NCI-H510A (cell line): ENCODE measurements around the gene ANKRD52.
A peak's percentile ranks its signal among the peaks of the same experiment; 100 is the strongest.
"Not testable (repeated sequence)": the region's sequence is repeated elsewhere in the genome, so short reads cannot be mapped to it uniquely, and the experiment has no call there.

Experiments used
- DNase-seq: peaks from one replicate; lab custom pipeline; 2025; lab: John Stamatoyannopoulos, UW

Gene ANKRD52

DNA sequence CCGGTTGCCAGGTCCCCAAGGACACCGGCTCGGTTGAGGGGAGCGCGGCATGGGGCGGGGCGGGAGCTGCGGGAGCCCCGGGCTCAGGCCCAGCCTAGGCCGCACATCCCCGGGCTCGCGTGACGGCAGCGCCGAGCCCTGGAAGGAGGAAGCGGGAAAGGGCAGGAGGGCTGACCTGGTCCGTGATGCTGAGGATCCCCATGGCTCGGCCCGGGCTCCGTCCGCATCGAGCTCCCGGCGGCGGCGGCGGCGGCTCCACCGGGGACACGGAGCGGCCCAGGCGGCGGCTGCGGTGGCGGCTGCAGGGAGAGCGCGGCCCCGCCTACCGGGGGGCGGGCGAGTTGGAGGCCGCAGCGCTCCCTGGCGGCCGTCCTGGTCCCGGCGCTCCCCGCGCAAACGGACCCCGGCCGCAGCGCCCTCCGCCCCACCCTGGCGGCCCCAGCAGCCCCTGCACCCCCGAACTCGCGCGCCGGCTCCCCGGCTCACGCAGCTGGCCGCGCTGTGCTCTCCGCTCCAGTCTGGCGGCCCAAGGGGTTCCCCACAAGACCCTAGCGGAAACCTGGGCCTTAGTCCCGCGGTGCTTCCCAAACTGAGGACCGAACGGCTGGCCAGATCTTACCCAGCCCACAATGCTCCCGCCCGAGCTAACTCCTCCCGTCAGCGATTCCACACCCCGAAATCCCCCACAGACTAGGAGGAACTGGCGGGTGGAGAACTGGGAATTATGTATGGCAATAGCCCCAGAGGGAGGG, at the start of gene ANKRD52:
Gene ANKRD52, minus strand, starts transcription at position 317 of the 752 bp plus-strand sequence. Its CDS starts 115 bp downstream, at position 202.
- DNase-seq, result peak; percentile 78

DNA sequence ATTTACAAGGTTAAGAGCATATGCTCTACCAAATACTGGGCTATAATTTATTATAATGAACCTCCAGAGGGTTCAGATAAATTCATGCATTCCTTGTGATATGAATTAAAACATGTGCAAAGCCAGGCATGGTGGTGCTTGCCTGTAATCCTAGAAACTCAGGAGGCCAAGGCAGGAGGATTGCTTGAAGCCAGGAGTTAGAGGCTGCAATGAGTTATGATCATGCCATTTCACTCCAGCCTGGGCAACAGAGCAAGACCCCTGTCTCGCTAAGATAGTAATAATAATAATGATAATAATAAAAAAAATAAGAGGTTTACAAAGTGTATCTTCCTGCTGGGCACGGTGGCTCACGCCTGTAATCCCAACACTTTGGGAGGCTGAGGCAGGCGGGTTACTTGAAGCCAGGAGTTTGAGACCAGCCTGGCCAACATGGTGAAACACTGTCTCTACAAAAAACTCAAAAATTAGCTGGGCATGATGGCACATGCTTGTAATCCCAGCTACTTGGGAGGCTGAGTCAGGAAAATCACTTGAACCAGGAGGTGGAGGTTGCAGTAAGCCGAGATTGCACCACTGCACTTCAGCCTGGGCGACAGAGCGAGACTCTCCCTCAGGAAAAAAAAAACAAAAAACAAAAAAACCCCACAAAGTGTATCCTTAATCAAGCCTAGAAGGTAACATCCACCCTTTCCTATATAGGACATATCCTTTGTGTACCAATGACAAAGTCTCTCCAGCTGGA, 49.2 kb upstream of the ANKRD52 start:
- DNase-seq, result no peak

DNA sequence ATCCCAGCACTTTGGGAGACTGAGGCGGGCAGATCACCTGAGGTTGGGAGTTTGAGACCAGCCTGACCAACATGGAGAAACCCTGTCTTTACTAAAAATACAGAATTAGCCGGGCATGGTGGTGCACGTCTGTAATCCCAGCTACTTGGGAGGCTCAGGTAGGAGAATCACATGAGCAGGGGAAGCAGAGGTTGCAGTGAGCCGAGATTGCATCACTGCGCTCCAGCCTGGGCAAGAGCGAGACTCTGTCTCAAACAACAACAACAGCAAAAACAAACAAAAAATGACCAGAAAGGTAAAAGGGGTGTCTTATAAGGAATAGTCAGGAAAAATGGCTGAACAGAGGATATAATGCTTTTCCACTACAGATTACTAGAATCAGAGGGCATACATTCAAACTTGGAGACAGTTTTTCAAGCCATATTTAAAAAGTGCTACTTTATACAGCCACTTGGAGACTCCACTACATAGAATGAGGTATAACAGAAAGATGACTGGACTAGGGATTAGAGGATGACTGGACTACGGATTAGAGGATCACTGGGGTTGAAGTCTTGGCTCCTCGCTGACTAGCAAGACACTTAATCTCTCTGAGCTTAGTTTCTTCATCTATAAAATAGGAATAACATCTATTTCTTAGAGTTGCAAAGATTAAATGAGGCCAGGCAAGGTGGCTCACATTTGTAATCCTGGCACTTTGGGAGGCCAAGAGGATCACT, 46.8 kb upstream of the ANKRD52 start:
- no peak for DNase-seq

GRCh38 chr12:56304276-56304675, 46.1 kb upstream of the ANKRD52 start:
- no peak for DNase-seq

- no peak for DNase-seq
These were observed 42.7 kb upstream of the ANKRD52 start for GRCh38 chr12:56300644-56301464.

DNA sequence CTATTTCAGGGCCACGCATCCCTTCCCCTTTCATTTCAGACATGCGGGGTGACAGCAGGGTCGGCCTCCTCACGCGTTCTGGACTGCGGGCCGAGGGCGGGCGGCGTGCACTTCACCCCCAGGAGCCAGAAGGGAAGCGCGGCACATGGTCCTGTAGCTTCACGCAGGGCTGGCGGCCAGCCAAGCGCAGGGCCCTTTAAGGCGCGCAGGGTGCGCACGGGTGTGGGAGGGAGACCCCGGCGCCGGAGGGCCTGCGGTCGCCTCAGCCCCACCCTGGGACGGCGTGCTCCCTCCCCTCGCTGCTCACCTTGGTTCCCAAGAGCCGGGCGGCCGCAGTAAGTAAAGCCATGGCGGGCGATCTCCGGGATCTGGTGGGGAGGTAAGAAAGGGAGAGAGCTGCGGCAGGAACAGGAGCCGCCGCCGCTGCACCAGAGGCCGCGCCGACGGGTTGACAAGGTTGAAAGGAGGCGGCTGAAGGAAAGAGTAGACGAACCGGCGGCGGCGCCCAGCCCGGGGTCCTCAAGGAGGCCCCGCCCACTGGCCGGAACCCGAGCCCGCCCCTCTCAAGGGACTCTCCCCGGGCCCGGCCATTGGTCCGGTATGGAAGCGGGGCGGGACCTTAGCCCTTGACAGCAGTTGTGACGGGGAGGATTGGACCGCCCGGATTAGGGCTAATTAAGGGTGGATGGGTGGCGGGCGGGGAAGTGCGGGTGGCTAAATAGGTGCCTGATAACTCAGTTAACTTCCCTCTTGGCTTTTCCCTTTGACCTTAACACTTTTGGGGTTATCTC, 41.9 kb upstream of the ANKRD52 start, which contains the start of gene CS:
Gene CS, minus strand, starts transcription at position 478 of the 791 bp plus-strand sequence. Its CDS starts 129 bp downstream, at position 349.
- peak; percentile 98 for DNase-seq

GRCh38 chr12:56299308-56299852, 41.2 kb upstream of the ANKRD52 start:
- no peak for DNase-seq

- DNase-seq, result no peak
These were observed 40.6 kb upstream of the ANKRD52 start for GRCh38 chr12:56298828-56299227.

- DNase-seq, result no peak
These were observed 39.2 kb upstream of the ANKRD52 start for GRCh38 chr12:56297400-56297799.

- no peak for DNase-seq
These were observed 38.1 kb upstream of the ANKRD52 start for GRCh38 chr12:56296295-56296694.

DNA sequence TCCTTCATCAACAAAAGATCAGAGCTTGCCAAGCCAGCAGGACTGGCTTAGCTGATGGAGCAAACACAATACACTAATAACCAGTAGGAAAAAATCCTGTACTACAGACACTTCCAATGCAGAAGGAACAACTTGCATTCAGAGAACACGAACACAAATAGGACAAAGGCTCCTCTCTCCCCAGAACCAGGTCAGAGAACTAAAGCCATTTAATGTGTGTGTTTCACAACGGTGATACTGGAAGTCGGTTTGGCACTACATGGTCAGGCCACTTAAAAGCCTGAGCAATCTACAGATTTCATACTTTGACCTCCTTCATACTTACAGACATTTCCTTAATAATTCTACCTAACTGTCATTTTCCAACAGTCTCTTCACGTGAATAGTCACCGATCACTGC, 35.6 kb upstream of the ANKRD52 start:
- DNase-seq, result no peak

DNA sequence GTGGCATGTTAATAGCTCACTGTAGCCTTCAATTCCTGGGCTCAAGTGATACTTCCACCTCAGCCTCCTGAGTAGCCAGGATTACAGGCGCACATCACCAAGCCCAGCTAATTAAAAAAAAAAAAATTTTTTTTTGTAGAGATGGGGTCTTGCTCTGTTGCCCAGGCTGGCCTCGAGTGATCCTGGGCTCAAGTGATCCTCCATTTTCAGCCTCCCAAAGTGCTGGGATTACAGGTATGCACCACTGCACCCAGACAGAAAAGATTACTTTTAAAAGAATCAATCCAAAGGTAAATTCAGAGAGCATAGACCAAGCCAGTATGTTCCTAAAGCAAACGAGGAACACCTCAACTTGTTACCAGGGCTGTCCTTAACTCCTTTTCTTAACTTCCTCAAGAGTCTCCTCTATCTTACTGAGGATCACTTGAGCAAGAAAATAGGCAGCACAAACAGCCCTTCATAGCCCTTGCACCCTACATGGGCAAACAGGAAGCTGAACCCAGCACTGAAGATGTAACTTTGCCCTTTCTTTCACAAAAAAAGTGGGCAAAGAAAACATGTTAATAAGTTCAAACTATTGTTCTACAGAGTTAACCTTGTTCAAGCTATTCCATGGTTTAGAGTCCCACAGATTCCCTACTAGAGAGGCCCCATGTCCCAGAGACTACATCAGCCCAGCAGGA, 30.7 kb upstream of the ANKRD52 start:
- no peak for DNase-seq

- no peak for DNase-seq
These were observed 28.1 kb upstream of the ANKRD52 start for GRCh38 chr12:56286044-56286830.

GRCh38 chr12:56284263-56284662, 26.1 kb upstream of the ANKRD52 start:
- DNase-seq, result not testable (repeated sequence)

- DNase-seq, result no peak
These were observed 24.4 kb upstream of the ANKRD52 start for GRCh38 chr12:56282579-56282978.

GRCh38 chr12:56282030-56282429, 23.8 kb upstream of the ANKRD52 start:
- DNase-seq, result no peak

DNA sequence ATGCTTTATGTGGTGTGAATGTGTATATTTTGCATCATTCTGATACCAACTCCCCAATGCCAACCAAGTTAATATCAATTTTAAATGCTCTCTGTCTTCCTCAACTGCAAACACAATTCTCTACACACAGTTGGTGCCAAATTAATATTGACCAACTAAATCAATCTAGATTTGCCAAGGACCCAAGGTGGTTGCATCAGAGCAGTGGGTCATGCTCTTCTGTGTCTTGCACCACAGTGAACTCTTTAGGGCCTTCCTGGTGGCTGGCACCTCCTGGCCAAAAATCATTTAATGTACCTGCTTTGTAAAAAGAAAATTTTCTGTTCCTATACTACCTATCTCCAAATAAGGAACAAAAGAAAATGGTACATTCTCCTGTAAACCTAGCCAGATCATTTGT, 22.7 kb upstream of the ANKRD52 start:
- no peak for DNase-seq

- DNase-seq, result no peak
These were observed 20.7 kb upstream of the ANKRD52 start for GRCh38 chr12:56278905-56279304.

DNA sequence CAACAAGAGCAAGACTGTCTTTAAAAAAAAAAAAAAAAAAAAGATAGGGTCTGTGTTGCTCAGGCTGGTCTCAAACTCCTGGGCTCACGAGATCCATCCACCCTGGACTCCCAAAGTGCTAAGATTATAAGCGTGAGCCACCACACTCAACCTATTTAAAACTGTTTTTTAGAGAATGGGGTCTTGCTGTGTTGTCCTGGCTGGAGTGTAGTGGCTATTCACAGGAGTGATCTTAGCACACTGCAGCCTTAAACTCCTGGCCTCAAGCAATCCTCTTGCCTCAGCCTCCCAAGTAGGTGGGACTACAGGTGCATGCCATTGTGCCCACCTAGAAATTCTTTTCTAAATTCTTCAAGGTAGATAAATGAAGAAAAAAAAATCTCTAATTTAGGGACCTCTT, 16.1 kb upstream of the ANKRD52 start:
- no peak for DNase-seq
